HG03066 (cell line): ENCODE results near the gene PHACTR3.
"Not testable (repeated sequence)": the region's sequence is repeated elsewhere in the genome, so short reads cannot be mapped to it uniquely, and the experiment has no call there.

Source experiments
- ATAC-seq: cut with Tn5 transposase; IDR thresholded peaks from one replicate; pipeline ENCODE4 v1.9.1; 2021; ENCODE audit warnings: low read depth; ENCODE audit not compliant: unreplicated experiment

Gene PHACTR3

GRCh38 chr20:59832406-59833363, 228.3 kb downstream of the PHACTR3 start:
- ATAC-seq, result no peak

GRCh38 chr20:59835057-59835447, 230.7 kb downstream of the PHACTR3 start:
- ATAC-seq, result no peak

GRCh38 chr20:59835448-59836395, 231.4 kb downstream of the PHACTR3 start:
- ATAC-seq, result no peak

- ATAC-seq, result no peak
Observed at GRCh38 chr20:59836767-59837166, 232.4 kb downstream of the PHACTR3 start.

- peak; percentile 89 for ATAC-seq
Observed at GRCh38 chr20:59837623-59838394, 233.5 kb downstream of the PHACTR3 start.

GRCh38 chr20:59839400-59839799, 235.1 kb downstream of the PHACTR3 start:
- ATAC-seq, result no peak

- ATAC-seq, result no peak
Observed at GRCh38 chr20:59845472-59845871, 241.1 kb downstream of the PHACTR3 start.

GRCh38 chr20:59848182-59848581, 243.8 kb downstream of the PHACTR3 start:
- ATAC-seq, result no peak

GRCh38 chr20:59850018-59850641, 245.8 kb downstream of the PHACTR3 start:
- ATAC-seq, result no peak

- not testable (repeated sequence) for ATAC-seq
Observed at GRCh38 chr20:59856526-59856925, 252.2 kb downstream of the PHACTR3 start.

GRCh38 chr20:59856941-59857340, 252.6 kb downstream of the PHACTR3 start:
- ATAC-seq, result not testable (repeated sequence)

- no peak for ATAC-seq
Observed at GRCh38 chr20:59857966-59858365, 253.6 kb downstream of the PHACTR3 start.

- no peak for ATAC-seq
Observed at GRCh38 chr20:59858425-59858824, 254.1 kb downstream of the PHACTR3 start.

- no peak for ATAC-seq
Observed at GRCh38 chr20:59861401-59861800, 257.1 kb downstream of the PHACTR3 start.

- ATAC-seq, result no peak
Observed at GRCh38 chr20:59863058-59863457, 258.7 kb downstream of the PHACTR3 start.

- ATAC-seq, result no peak
Observed at GRCh38 chr20:59864726-59865125, 260.4 kb downstream of the PHACTR3 start.

GRCh38 chr20:59866338-59866737, 262.0 kb downstream of the PHACTR3 start:
- no peak for ATAC-seq

- ATAC-seq, result no peak
Observed at GRCh38 chr20:59871096-59871495, 266.8 kb downstream of the PHACTR3 start.

- no peak for ATAC-seq
Observed at GRCh38 chr20:59873409-59873808, 269.1 kb downstream of the PHACTR3 start.

- no peak for ATAC-seq
Observed at GRCh38 chr20:59880198-59880597, 275.9 kb downstream of the PHACTR3 start.
